ENCODE data around the gene KBTBD12.

Gene KBTBD12

GRCh38 chr3:127951276-127951675 lies 36.2 kb downstream of the KBTBD12 start:
- no peak for DNase-seq

- no peak for DNase-seq
Measured at GRCh38 chr3:127953091-127954035, 38.3 kb downstream of the KBTBD12 start.

GRCh38 chr3:127954640-127955039 lies 39.6 kb downstream of the KBTBD12 start:
- peak in 9 of 56 donors; percentile 3 to 23 (median 10) for DNase-seq

DNA sequence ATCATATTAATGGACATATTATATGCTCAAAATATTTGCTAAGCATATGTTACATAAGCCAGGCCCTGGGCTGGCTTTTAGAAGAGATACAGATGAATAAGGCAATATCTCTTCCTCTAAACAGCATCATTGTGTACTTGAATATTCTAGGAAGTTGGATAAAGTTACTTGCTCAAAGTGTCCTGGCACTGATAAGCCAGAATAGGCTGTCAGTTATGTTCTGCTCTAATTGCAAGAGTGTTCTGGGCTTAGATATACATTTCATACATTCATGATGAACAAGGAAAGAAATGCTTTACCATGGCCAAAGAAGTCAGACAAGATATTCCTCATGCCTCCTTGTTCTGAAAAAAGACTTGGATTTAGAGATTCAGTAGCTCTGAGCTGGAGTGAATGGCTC lies 40.7 kb downstream of the KBTBD12 start:
- no peak for DNase-seq

DNA sequence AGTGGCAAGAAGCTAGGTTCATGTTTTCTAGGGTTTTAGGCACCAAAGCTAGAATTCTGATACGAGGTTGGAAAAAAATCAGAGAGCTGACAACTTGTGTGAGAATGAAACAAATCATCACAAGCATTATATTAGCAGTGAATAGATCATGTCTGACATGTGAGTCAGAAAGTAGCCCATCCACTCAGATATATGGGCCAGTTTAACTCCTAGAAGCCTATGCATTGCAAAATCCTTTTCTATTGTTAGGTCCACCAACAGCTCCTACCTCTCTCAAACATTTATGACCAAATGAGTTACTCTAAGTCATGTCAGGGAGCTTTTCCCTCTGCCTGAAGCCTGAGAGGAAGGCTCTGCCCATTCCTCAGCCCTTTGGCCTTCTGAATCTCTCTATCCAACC lies 44.0 kb downstream of the KBTBD12 start:
- DNase-seq = no peak

- DNase-seq = peak in 7 of 56 donors; percentile 8 to 34 (median 15)
Measured at GRCh38 chr3:127959873-127960272, 44.8 kb downstream of the KBTBD12 start.

DNA sequence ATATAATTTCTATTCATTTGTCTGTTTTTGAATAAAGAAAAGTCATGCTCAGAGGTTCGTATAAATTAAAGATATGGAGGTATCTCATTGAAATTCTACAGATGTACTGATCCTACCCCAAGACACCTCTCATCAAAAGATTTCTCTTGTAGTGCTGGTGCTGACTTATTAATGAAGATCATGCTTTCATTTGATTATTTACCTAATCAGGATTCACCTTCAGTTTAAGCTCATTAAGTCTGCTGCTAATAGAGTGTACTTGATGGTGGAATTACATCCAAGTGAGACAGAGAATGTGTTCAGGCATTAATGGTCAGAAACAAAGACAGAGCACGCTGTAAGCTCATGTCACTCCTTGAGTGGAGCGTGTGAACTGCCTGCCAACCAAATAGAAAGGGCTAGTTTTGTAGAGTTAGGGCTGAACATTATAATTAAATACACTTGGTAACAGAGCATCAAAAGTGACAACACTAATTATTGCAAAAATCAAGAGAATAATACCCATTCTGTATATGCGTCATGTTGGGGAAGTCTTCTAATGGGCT lies 45.5 kb downstream of the KBTBD12 start:
- DNase-seq = peak in 1 of 56 donors; percentile 11

DNA sequence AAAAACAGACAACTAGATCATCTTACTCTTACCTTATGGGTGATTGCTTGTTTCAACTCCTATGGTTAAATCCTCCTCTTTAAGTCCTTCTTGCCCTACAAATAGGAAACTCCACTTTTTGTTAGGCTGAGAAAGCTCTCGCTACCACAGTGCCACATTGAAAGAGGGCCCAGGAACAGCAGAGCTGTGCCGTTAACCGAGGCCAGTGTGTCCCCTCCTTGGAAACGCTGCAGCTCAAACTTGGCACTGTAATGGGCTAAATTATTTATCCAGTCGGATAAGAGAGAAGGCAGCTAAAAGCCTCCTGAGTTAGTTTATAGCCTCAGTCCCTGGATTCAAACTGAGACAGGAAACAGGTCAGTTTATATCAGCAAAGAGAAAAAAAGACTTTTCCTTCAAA lies 46.1 kb downstream of the KBTBD12 start:
- DNase-seq = peak in 5 of 56 donors; percentile 18 to 30 (median 24)

DNA sequence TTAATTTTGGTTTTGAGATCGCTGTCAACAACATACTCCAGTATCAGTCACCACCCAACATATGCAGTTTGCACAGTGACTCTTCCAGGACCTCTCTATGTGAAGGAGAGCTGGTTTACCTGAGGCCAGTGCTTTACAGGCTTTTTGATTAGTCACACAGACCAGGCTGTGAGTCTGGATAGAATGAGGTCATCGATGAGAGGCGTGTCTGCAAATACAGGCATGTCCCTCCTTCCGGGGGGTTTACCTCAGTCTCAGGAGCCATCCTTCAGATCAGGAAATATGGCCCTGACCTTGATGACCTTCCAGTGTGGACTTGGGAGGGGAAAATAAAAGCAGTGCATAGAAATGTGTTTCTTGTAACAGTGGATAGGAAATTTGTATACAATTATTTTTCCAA lies 46.9 kb downstream of the KBTBD12 start:
- DNase-seq = no peak

DNA sequence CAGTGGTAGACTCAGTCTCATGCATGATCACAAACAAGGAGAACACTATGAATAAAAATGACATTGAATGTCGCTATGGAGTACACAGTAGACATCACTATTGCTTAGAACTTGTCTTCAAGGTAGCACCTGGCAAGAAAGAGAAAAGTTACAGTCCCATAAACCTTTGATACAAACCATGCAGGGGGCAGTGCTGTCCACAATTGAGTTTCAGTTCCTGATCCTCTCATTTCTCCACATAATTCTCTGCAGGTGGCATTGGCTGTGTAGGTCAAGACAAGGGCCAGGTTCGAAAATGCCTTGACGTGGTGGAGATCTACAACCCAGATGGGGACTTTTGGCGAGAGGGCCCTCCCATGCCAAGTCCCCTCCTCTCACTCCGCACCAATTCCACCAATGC lies 47.9 kb downstream of the KBTBD12 start:
- no peak for DNase-seq

GRCh38 chr3:127964053-127964452 lies 49.0 kb downstream of the KBTBD12 start:
- no peak for DNase-seq

DNA sequence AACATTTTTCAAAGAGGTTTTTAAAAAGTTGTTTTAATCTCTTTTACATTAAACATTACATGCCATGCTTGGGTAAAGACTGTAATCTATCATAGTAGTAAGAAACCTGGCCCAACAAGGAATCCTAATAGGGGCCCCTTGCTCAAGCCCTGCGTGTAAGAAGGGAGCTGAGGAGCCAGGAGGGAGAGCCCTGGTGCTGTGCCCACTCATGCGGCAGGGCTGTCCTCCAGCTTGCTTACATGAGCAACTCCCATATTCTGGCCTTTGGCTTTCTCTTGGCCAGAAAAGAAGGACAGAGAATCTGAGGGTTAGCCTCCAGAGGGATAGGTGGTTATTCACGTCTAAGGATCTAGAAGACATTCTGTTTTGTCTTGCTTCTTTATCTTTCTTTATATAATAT lies 49.8 kb downstream of the KBTBD12 start:
- no peak for DNase-seq

- no peak for DNase-seq
Measured at GRCh38 chr3:127967316-127967715, 52.3 kb downstream of the KBTBD12 start.

- DNase-seq = peak in 16 of 56 donors; percentile 9 to 64 (median 26)
Measured at GRCh38 chr3:127970966-127971592, 56.0 kb downstream of the KBTBD12 start.

- no peak for DNase-seq
Measured at GRCh38 chr3:127974226-127974625, 59.2 kb downstream of the KBTBD12 start.

- no peak for DNase-seq
Measured at GRCh38 chr3:127975153-127976029, 60.4 kb downstream of the KBTBD12 start.

GRCh38 chr3:127978636-127979035 lies 63.6 kb downstream of the KBTBD12 start:
- DNase-seq = no peak

DNA sequence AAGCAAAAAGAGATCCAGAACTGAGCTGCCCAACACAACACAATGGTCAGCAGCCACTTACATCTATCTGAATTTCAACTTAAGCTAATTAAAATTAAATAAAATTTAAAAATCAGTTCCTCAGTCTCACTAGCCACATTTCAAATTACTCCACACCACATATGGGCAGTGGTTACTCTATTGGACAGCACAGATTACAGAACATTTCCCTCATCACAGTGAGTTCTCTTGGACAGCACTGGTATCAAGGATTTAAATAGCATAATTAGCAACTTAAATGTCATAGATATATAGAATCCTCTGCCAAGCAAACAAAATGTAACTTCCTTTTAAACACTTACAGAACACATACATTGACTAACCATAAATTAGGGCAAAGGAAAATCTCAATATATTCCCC lies 64.4 kb downstream of the KBTBD12 start:
- DNase-seq = no peak

DNA sequence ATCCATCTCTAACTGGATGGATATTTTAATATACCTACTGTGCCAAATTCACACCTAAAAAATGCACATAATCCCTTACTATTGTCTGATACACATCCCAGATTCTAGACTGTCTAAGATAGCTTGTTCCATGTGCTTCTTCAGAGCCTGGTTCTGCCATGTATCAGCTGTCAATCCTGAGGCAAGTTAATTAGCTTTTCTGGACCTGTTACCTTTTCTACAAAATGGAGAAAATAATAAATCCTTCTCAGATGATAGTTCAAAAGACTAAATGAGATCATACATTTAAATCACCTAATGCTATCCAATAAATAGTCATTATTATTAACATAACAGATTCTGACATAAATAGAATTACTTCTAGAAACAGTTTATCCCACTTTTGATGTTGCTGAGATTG lies 66.1 kb downstream of the KBTBD12 start:
- no peak for DNase-seq

- DNase-seq = no peak
Measured at GRCh38 chr3:127982155-127982554, 67.1 kb downstream of the KBTBD12 start.

DNA sequence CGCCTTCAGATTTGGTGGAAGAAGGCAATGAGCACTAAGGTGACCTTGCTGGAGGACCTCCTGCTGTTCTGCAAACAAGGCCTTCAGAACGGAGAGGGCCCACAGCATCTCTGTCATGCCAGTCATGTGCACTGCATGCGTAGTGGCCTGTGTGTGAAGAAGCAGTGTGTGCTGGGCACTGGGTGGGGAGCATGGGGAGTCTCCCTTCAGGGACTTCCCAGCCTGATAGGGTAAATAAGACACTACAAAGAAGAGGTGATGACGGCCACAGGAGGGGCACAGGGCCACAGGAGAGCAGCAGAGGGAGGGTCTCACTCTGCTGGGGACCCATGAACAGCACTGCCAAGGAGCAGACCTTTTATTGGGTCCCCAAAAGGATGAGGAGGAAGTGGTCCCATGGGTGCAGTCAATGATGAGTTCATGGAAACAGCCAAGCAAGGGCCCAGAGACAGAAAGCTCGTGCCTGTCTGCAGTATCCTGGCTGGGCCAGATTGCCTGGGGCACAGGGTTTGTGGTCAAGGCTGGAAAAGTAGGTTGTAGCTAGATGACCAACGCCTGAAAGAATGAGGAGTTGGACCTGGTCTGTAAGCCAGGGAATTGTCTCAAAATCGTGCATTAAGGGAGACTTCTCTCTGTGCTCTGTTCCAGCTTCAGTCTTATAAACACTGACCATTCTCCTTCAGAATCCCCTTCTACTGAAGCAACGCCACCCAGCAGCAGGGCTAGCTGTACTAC lies 69.4 kb downstream of the KBTBD12 start:
- DNase-seq = no peak
